WTC11 (cell line): Measurements from ENCODE around the gene FSTL3. TPM values are rescaled to one million over a fixed set of nuclear protein-coding genes. Genes with fewer than 3 reads are reported as not detected.
A peak's percentile ranks its signal among the peaks of the same experiment; 100 is the strongest.

Experiments
- ATAC-seq: fragments of 200-7000 bp; cut with Tn5 transposase; 2 replicates; pipeline ENCODE4 v1.10.0; 2021; ENCODE audit warnings: mild to moderate bottlenecking, moderate library complexity
- CTCF ChIA-PET: fragments of 300-600 bp; sonication (Branson Sonifier 250); formaldehyde crosslinking; loops from one replicate; lab custom pipeline; 2021; ENCODE audit warnings: antibody characterized with exemption; lab: Charles Lee
- POLR2A ChIA-PET: fragments of 350-600 bp; sonication (Branson Sonifier 250); formaldehyde crosslinking; loops from one replicate; lab custom pipeline; 2021; ENCODE audit warnings: antibody characterized with exemption; lab: Charles Lee
- DNase-seq: peaks from one replicate; pipeline ENCODE4 v3.0.0; 2021; ENCODE audit warnings: low spot score
- H3K27ac Mint-ChIP-seq: 2 replicates; pipeline ENCODE4 v1.8.0; 2021; ENCODE audit warnings: mixed read lengths
- H3K27me3 Mint-ChIP-seq: 2 replicates; pipeline ENCODE4 v1.8.0; 2021; ENCODE audit warnings: low read depth, mild to moderate bottlenecking, moderate library complexity, mixed read lengths
- H3K36me3 Mint-ChIP-seq: 2 replicates; pipeline ENCODE4 v1.8.0; 2021; ENCODE audit warnings: mixed read lengths
- H3K4me1 Mint-ChIP-seq: 2 replicates; pipeline ENCODE4 v1.8.0; 2022; ENCODE audit warnings: mixed read lengths
- H3K4me3 Mint-ChIP-seq: 2 replicates; pipeline ENCODE4 v1.8.0; 2021; ENCODE audit warnings: mild to moderate bottlenecking, moderate library complexity, mixed read lengths
- H3K9me3 Mint-ChIP-seq: 2 replicates; pipeline ENCODE4 v1.8.0; 2021; ENCODE audit warnings: mixed read lengths
- CREB1 ChIP-seq: sonication (generic); formaldehyde crosslinking; IDR thresholded peaks from 2 replicates; pipeline ENCODE4 v1.8.0; 2023; ENCODE audit warnings: mild to moderate bottlenecking, missing genetic modification reagents
- ELF4 ChIP-seq: sonication (generic); formaldehyde crosslinking; IDR thresholded peaks from 2 replicates; pipeline ENCODE4 v1.8.1; 2022; ENCODE audit warnings: low read depth, mild to moderate bottlenecking, moderate library complexity, missing genetic modification reagents
- EMX1 ChIP-seq: fragments of 250-450 bp; sonication (Bioruptor Pico); IDR thresholded peaks from 2 replicates; pipeline ENCODE4 v1.8.0; 2021; ENCODE audit warnings: mild to moderate bottlenecking
- ETV6 ChIP-seq: sonication (generic); formaldehyde crosslinking; IDR thresholded peaks from 2 replicates; pipeline ENCODE4 v1.8.1; 2022; ENCODE audit warnings: mild to moderate bottlenecking, missing genetic modification reagents
- FOXK1 ChIP-seq: sonication (generic); formaldehyde crosslinking; IDR thresholded peaks from 2 replicates; pipeline ENCODE4 v1.8.0; 2022; ENCODE audit warnings: mild to moderate bottlenecking, moderate library complexity, missing genetic modification reagents
- GABPB1 ChIP-seq: sonication (generic); formaldehyde crosslinking; IDR thresholded peaks from 2 replicates; pipeline ENCODE4 v1.8.1; 2023; ENCODE audit warnings: mild to moderate bottlenecking, missing genetic modification reagents
- GRHL2 ChIP-seq: fragments of 250-450 bp; sonication (Bioruptor Pico); IDR thresholded peaks from 2 replicates; pipeline ENCODE4 v1.8.0; 2022; ENCODE audit warnings: mild to moderate bottlenecking, moderate library complexity; ENCODE audit not compliant: insufficient replicate concordance, severe bottlenecking
- IRF2 ChIP-seq: sonication (generic); formaldehyde crosslinking; IDR thresholded peaks from 2 replicates; pipeline ENCODE4 v1.8.0; 2022; ENCODE audit warnings: low read depth, missing genetic modification reagents, borderline replicate concordance
- JAZF1 ChIP-seq: fragments of 250-450 bp; sonication (Bioruptor Pico); IDR thresholded peaks from 2 replicates; pipeline ENCODE4 v1.9.0; 2021; ENCODE audit warnings: moderate library complexity, mild to moderate bottlenecking, inconsistent platforms
- MYBL2 ChIP-seq: sonication (generic); formaldehyde crosslinking; IDR thresholded peaks from 2 replicates; pipeline ENCODE4 v1.8.1; 2023; ENCODE audit warnings: mild to moderate bottlenecking, moderate library complexity, missing genetic modification reagents
- NFE2L1 ChIP-seq: sonication (generic); formaldehyde crosslinking; IDR thresholded peaks from 2 replicates; pipeline ENCODE4 v1.8.1; 2023; ENCODE audit warnings: missing genetic modification reagents
- NFYB ChIP-seq: sonication (generic); formaldehyde crosslinking; conservative IDR thresholded peaks from 2 replicates; pipeline ENCODE4 v1.8.0; 2022; ENCODE audit warnings: low read depth, missing genetic modification reagents
- NR2C2 ChIP-seq: sonication (generic); formaldehyde crosslinking; IDR thresholded peaks from 2 replicates; pipeline ENCODE4 v1.8.0; 2022; ENCODE audit warnings: mild to moderate bottlenecking, missing genetic modification reagents
- RELA ChIP-seq: sonication (generic); formaldehyde crosslinking; IDR thresholded peaks from 2 replicates; pipeline ENCODE4 v1.8.1; 2022; ENCODE audit warnings: missing genetic modification reagents, mild to moderate bottlenecking, borderline replicate concordance
- SP1 ChIP-seq: sonication (generic); formaldehyde crosslinking; conservative IDR thresholded peaks from 2 replicates; pipeline ENCODE4 v1.8.1; 2022; ENCODE audit warnings: missing genetic modification reagents
- TEAD1 ChIP-seq: sonication (generic); formaldehyde crosslinking; IDR thresholded peaks from 2 replicates; pipeline ENCODE4 v1.8.0; 2022; ENCODE audit warnings: mild to moderate bottlenecking, missing genetic modification reagents
- TP53 ChIP-seq: sonication (generic); formaldehyde crosslinking; IDR thresholded peaks from 2 replicates; pipeline ENCODE4 v1.8.1; 2023; ENCODE audit warnings: mild to moderate bottlenecking, missing genetic modification reagents
- ZBTB21 ChIP-seq: sonication (generic); formaldehyde crosslinking; IDR thresholded peaks from 2 replicates; pipeline ENCODE4 v1.8.1; 2023; ENCODE audit warnings: mild to moderate bottlenecking, missing genetic modification reagents, borderline replicate concordance
- ZNF121 ChIP-seq: sonication (generic); formaldehyde crosslinking; IDR thresholded peaks from 2 replicates; pipeline ENCODE4 v1.8.0; 2023; ENCODE audit warnings: missing genetic modification reagents
- ZNF671 ChIP-seq: fragments of 250-450 bp; sonication (Bioruptor Pico); IDR thresholded peaks from 2 replicates; pipeline ENCODE4 v1.8.0; 2021; ENCODE audit warnings: mild to moderate bottlenecking
- total RNA-seq: library from RNA; stranded (reverse); gene quantifications from 3 replicates; pipeline ENCODE4 v1.2.3, GENCODE V29; 2021
- TF ChIP-seq, protein P1 (sequence below): fragments of 250-450 bp; sonication (Bioruptor Pico); IDR thresholded peaks from 2 replicates; pipeline ENCODE4 v1.9.0; 2021; ENCODE audit warnings: mild to moderate bottlenecking, borderline replicate concordance
- TF ChIP-seq, protein P2 (sequence below): fragments of 250-450 bp; sonication (Bioruptor Pico); IDR thresholded peaks from 2 replicates; pipeline ENCODE4 v1.9.0; 2021; ENCODE audit warnings: mild to moderate bottlenecking
- TF ChIP-seq, protein P3 (sequence below): sonication (generic); formaldehyde crosslinking; IDR thresholded peaks from 2 replicates; pipeline ENCODE4 v1.8.0; 2022; ENCODE audit warnings: mild to moderate bottlenecking, missing genetic modification reagents
- TF ChIP-seq, protein P4 (sequence below): sonication (generic); formaldehyde crosslinking; IDR thresholded peaks from 2 replicates; pipeline ENCODE4 v1.8.1; 2023; ENCODE audit warnings: mild to moderate bottlenecking, moderate library complexity, missing genetic modification reagents
- TF ChIP-seq, protein P5 (sequence below): sonication (generic); formaldehyde crosslinking; IDR thresholded peaks from 2 replicates; pipeline ENCODE4 v1.8.1; 2022; ENCODE audit warnings: mild to moderate bottlenecking, moderate library complexity, missing genetic modification reagents

FSTL3 gene
- total RNA-seq, 1 experiment from 2014 or later, result 8.7 TPM

DNA sequence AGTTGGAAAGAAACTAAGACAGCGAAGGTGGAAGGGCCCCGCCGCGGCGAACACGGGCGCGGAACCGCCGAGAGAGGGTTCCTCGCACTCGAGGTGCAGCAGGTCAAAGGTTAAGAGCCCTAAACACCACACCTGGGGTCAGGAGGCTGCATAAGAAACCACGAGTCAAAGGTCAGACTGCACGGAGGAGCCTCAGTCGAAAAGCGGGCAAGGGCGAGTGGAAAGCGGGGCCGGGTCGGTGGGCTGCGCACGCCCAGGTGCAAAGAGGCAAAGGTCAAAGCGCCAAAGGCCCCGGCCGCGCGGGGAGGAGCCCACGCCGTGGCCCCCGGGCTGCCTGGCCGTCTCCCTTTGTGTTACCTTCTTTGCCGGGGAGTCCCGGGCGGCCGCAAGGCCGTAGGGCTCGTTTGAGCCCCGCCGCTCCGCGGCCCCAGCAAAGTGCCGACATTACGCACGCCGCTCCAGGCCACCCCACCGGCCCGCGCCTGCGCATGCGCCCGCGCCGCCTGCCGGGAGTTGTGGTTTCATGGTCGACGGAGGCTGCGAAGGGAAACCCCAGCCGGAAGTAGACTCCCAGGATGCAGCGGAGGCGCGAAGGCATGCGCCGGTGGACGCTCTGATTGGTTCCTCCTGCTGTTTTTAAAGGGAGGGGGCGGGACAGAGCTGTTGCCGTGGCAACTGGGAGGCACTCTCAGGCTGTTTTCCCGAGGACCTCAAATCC is 43.0 kb upstream of the FSTL3 start, which contains the start of gene POLRMT:
Gene POLRMT, minus strand, starts transcription at position 470 of the 718 bp plus-strand sequence. Its CDS starts 25 bp downstream, at position 445.
- Mint-ChIP-seq H3K27ac (peak within 1 kb of the TSS; percentile 84), H3K36me3 (peaks cover 20% of the 10 kb centered on the region)
- CTCF ChIA-PET, result interaction anchor here (0.8 to 1.4 kb wide), 5 partner anchors 17 to 108 kb away, joined by 3 to 4 read pairs (median 3); no protein-coding TSS in a partner anchor

More for the DNA sequence above, 43.0 kb upstream of the FSTL3 start, which contains the start of gene POLRMT:
- TF ChIP-seq, protein P1, sequence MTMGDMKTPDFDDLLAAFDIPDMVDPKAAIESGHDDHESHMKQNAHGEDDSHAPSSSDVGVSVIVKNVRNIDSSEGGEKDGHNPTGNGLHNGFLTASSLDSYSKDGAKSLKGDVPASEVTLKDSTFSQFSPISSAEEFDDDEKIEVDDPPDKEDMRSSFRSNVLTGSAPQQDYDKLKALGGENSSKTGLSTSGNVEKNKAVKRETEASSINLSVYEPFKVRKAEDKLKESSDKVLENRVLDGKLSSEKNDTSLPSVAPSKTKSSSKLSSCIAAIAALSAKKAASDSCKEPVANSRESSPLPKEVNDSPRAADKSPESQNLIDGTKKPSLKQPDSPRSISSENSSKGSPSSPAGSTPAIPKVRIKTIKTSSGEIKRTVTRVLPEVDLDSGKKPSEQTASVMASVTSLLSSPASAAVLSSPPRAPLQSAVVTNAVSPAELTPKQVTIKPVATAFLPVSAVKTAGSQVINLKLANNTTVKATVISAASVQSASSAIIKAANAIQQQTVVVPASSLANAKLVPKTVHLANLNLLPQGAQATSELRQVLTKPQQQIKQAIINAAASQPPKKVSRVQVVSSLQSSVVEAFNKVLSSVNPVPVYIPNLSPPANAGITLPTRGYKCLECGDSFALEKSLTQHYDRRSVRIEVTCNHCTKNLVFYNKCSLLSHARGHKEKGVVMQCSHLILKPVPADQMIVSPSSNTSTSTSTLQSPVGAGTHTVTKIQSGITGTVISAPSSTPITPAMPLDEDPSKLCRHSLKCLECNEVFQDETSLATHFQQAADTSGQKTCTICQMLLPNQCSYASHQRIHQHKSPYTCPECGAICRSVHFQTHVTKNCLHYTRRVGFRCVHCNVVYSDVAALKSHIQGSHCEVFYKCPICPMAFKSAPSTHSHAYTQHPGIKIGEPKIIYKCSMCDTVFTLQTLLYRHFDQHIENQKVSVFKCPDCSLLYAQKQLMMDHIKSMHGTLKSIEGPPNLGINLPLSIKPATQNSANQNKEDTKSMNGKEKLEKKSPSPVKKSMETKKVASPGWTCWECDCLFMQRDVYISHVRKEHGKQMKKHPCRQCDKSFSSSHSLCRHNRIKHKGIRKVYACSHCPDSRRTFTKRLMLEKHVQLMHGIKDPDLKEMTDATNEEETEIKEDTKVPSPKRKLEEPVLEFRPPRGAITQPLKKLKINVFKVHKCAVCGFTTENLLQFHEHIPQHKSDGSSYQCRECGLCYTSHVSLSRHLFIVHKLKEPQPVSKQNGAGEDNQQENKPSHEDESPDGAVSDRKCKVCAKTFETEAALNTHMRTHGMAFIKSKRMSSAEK, result no peak
- TF ChIP-seq, protein P2, sequence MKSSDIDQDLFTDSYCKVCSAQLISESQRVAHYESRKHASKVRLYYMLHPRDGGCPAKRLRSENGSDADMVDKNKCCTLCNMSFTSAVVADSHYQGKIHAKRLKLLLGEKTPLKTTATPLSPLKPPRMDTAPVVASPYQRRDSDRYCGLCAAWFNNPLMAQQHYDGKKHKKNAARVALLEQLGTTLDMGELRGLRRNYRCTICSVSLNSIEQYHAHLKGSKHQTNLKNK, result no peak
- TF ChIP-seq, protein P3, sequence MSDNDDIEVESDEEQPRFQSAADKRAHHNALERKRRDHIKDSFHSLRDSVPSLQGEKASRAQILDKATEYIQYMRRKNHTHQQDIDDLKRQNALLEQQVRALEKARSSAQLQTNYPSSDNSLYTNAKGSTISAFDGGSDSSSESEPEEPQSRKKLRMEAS (CRISPR knock-in tag), result peak; percentile 82
- TF ChIP-seq RELA (CRISPR knock-in tag), result no peak
- TF ChIP-seq CREB1 (CRISPR knock-in tag), result no peak
- peak; percentile 83 for TF ChIP-seq NFYB (CRISPR knock-in tag)
- TF ChIP-seq GRHL2 (CRISPR knock-in tag), result no peak
- TF ChIP-seq, protein P4, sequence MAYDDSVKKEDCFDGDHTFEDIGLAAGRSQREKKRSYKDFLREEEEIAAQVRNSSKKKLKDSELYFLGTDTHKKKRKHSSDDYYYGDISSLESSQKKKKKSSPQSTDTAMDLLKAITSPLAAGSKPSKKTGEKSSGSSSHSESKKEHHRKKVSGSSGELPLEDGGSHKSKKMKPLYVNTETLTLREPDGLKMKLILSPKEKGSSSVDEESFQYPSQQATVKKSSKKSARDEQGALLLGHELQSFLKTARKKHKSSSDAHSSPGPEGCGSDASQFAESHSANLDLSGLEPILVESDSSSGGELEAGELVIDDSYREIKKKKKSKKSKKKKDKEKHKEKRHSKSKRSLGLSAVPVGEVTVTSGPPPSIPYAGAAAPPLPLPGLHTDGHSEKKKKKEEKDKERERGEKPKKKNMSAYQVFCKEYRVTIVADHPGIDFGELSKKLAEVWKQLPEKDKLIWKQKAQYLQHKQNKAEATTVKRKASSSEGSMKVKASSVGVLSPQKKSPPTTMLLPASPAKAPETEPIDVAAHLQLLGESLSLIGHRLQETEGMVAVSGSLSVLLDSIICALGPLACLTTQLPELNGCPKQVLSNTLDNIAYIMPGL (CRISPR knock-in tag), result 0 out of 2 replicates have a peak, but pooled peaks have one; percentile 34
- no peak for TF ChIP-seq ZNF671 (CRISPR knock-in tag)
- no peak for TF ChIP-seq ZBTB21 (CRISPR knock-in tag)
- TF ChIP-seq, protein P5, sequence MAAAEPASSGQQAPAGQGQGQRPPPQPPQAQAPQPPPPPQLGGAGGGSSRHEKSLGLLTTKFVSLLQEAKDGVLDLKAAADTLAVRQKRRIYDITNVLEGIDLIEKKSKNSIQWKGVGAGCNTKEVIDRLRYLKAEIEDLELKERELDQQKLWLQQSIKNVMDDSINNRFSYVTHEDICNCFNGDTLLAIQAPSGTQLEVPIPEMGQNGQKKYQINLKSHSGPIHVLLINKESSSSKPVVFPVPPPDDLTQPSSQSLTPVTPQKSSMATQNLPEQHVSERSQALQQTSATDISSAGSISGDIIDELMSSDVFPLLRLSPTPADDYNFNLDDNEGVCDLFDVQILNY (CRISPR knock-in tag), result 0 out of 2 replicates have a peak, but pooled peaks have one; percentile 84
- TF ChIP-seq GABPB1 (CRISPR knock-in tag), result peak; percentile 76
- TF ChIP-seq NR2C2 (CRISPR knock-in tag), result 0 out of 2 replicates have a peak, but pooled peaks have one; percentile 38
- TF ChIP-seq ELF4, result no peak
- no peak for TF ChIP-seq NFE2L1 (CRISPR knock-in tag)
- no peak for TF ChIP-seq IRF2 (CRISPR knock-in tag)
- TF ChIP-seq SP1, result peak; percentile 65; the same call in 1 of the 2 replicates
- peak; percentile 59; the same call in 1 of the 2 replicates for TF ChIP-seq TEAD1 (CRISPR knock-in tag)
- no peak for TF ChIP-seq TP53 (CRISPR knock-in tag)
- no peak for TF ChIP-seq ZNF121
- TF ChIP-seq JAZF1, result no peak
- TF ChIP-seq EMX1 (CRISPR knock-in tag), result no peak
- no peak for TF ChIP-seq MYBL2 (CRISPR knock-in tag)
- TF ChIP-seq FOXK1 (CRISPR knock-in tag), result peak; percentile 71
- 0 out of 2 replicates have a peak, but pooled peaks have one; percentile 52 for TF ChIP-seq ETV6 (CRISPR knock-in tag)
- H3K9me3 Mint-ChIP-seq, result peaks cover 4% of the 10 kb centered on the region; the same call in 1 of the 2 replicates
- ATAC-seq, result peak; percentile 92
- H3K27me3 Mint-ChIP-seq, result peaks cover 13% of the 10 kb centered on the region
- POLR2A ChIA-PET, result no interaction called here
- peaks cover 13% of the 10 kb centered on the region for H3K4me1 Mint-ChIP-seq
- peak within 1 kb of the TSS; percentile 87 for H3K4me3 Mint-ChIP-seq
- peak; percentile 97 for DNase-seq
